Measurements from ENCODE around the gene UNC13B.

The UNC13B gene

DNA sequence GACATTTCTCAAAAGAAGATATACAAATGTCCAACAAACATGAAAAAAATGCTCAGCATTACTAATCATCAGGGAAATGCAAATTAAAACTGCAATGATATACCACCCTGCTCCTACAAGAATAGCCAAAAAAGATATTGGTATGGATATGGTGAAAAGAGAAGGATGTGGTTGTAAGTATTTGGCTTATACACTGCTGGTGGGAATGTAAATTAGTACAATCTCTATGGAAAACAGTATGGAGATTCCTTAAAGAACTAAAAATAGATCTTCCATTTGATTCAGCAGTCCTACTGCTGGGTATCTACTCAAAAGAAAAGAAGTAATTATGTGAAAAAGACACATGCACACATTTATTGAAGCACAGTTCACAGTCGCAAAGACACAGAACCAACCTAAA is 260.5 kb downstream of the UNC13B start:
- no peak overlapping the region for H3K27ac ChIP-seq
- TF ChIP-seq, protein P1, sequence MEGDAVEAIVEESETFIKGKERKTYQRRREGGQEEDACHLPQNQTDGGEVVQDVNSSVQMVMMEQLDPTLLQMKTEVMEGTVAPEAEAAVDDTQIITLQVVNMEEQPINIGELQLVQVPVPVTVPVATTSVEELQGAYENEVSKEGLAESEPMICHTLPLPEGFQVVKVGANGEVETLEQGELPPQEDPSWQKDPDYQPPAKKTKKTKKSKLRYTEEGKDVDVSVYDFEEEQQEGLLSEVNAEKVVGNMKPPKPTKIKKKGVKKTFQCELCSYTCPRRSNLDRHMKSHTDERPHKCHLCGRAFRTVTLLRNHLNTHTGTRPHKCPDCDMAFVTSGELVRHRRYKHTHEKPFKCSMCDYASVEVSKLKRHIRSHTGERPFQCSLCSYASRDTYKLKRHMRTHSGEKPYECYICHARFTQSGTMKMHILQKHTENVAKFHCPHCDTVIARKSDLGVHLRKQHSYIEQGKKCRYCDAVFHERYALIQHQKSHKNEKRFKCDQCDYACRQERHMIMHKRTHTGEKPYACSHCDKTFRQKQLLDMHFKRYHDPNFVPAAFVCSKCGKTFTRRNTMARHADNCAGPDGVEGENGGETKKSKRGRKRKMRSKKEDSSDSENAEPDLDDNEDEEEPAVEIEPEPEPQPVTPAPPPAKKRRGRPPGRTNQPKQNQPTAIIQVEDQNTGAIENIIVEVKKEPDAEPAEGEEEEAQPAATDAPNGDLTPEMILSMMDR (conservative IDR thresholded peaks at IDR 0.05; ENCODE audit: low read depth) = no peak
- no peak for DNase-seq (ENCODE audit: low spot score)
- CTCF ChIA-PET = interaction anchor here (0.7 kb wide), 1 partner anchor 95 kb away, joined by 3 read pairs; no protein-coding TSS in a partner anchor
- POLR2A ChIA-PET (ENCODE audit: low non-redundant PET) = no interaction called here

DNA sequence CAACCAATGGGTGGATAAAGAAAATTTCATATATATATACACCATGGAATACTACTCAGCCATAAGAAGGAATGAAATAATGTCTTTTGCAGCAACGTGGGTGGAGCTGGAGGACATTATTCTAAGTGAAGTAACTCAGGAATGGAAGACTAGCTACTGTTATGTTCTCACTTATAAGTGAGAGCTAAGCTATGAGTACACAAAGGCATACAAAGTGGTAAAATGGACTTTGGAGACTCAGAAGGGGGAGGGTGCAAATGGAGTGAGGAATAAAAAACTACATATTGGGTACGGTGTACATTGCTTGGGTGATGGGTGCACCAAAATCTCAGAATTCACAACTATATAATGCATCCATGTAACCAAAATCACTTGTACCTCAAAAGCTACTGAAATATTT is 260.9 kb downstream of the UNC13B start:
- TF ChIP-seq, protein P1 (conservative IDR thresholded peaks at IDR 0.05; ENCODE audit: low read depth) = no peak
- POLR2A ChIA-PET (ENCODE audit: low non-redundant PET) = no interaction called here
- H3K27ac ChIP-seq = no peak overlapping the region
- CTCF ChIA-PET = interaction anchor here (0.7 kb wide), 1 partner anchor 95 kb away, joined by 3 read pairs; no protein-coding TSS in a partner anchor
- DNase-seq (ENCODE audit: low spot score) = no peak

DNA sequence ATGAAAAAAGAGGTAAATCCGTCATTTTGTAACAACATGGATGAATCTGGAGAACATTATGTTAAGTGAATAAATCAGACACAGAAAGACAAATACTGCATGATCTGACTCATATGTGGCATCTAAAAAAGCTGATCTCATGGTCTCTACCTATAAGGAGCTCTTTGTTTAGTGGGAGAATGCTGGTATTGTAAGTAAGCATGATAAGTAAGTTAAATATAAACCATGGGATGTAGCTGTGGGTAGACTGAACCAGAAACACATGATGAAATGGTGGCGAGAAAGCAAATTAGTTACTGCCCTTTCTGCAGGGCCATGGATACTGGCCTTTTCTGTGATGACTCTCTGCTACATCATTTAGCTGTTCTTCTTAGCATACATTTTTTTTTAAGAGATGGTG is 261.7 kb downstream of the UNC13B start:
- ChIA-PET POLR2A (ENCODE audit: low non-redundant PET) (no interaction called here), CTCF (no interaction called here)
- TF ChIP-seq, protein P1 (conservative IDR thresholded peaks at IDR 0.05; ENCODE audit: low read depth) = no peak
- no peak overlapping the region for H3K27ac ChIP-seq
- DNase-seq (ENCODE audit: low spot score) = no peak

DNA sequence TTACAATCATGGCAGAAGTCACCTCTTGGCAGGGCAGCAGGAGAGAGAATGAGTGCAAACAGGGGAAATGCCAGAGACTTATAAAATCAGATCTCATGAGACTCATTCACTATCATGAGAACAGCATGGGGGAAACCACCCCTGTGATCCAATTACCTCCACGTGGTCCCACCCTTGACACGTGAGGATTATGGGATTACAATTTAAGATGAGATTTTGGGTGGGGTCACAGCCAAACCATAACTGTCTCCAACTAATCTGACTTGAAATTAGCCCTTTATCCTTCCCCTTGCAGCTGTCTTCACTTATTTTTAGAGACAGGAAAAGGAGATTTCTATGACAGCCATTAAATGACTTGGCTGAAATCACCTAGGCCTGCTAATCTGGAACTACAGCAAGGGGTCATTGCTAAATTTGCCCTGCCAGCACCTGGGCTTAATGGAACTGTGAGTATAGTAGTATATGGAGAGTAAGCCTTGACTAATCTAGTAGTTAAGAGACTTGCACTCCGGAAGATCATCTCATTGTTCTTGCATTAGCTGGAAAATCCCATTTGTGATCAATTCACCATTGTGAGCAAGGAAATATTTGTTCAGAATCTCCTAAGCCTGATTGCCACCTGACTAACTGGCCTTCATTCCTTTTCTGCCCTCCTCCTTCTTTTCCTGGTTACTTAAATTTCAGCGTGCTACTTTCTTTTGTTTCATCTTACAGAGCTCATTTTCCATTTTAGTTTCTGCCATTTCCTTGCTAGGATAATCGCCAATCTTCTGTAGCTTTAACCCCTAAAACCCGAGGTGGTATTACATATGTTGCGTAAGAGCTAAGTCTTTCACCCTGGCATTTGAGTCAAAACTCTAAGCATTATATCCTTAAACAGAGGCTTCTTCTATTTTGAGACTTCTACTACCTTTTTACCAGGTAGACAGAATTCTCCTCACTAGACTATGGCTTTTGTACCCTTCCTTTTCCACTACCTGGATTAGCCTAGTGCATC is 262.8 kb downstream of the UNC13B start:
- no peak overlapping the region for H3K27ac ChIP-seq
- TF ChIP-seq, protein P1 (conservative IDR thresholded peaks at IDR 0.05; ENCODE audit: low read depth) = no peak
- ChIA-PET CTCF (interaction anchor here (0.7 kb wide), 1 partner anchor 51 kb away, joined by 3 read pairs; no protein-coding TSS in a partner anchor), POLR2A (ENCODE audit: low non-redundant PET) (no interaction called here)
- DNase-seq (ENCODE audit: low spot score) = no peak

DNA sequence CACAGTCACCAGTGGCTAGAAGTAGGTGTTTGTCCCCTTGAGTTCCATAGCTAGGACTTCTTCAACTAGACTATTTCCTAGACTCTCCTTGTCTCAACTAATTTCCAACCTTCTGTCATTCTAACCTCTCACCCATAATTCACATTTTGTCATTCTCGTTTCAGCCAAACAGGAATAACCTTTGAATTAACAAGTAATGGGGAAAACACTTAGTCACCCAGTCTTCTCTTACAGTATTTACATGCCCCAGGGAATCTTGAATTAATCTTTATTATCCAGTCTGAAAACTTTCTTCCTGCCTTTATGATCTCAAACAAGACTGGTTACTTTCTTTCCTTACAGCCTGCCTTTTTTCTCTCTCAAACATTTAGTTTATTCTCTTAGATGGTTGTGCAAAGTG is 264.8 kb downstream of the UNC13B start:
- TF ChIP-seq, protein P1 (conservative IDR thresholded peaks at IDR 0.05; ENCODE audit: low read depth) = no peak
- POLR2A ChIA-PET (ENCODE audit: low non-redundant PET) = no interaction called here
- CTCF ChIA-PET = no interaction called here
- no peak overlapping the region for H3K27ac ChIP-seq
- no peak for DNase-seq (ENCODE audit: low spot score)

DNA sequence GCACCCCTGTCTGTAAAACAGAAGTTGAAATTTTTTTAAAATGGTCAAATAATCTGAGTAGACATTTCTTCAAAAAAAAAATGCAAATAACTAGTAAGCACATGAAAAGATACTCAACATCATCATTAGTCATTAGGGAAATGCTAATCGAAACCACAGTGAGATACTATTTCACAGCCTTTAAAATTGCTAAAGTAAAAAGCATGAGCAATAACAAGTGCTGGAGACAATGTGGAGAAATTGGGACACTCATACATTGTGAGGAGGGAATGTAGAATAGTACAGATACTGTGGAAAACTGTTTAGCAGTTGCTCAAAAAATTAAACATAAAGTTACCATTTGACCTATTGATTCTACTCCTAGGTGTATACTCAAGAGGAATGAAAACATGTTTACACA is 269.7 kb downstream of the UNC13B start:
- POLR2A ChIA-PET (ENCODE audit: low non-redundant PET) = no interaction called here
- TF ChIP-seq, protein P1 (conservative IDR thresholded peaks at IDR 0.05; ENCODE audit: low read depth) = no peak

More for the DNA sequence above, 269.7 kb downstream of the UNC13B start:
- no peak for DNase-seq (ENCODE audit: low spot score)
- CTCF ChIA-PET = interaction anchor here (0.6 kb wide), 1 partner anchor 17 kb away, joined by 3 read pairs; no protein-coding TSS in a partner anchor
- H3K27ac ChIP-seq = no peak overlapping the region

All from RWPE1 (cell line).